HG03565 (cell line): ENCODE data around the gene JAZF1.

ENCODE experiments used
- ATAC-seq: cut with Tn5 transposase; IDR thresholded peaks from one replicate; pipeline ENCODE4 v1.9.1; 2021; ENCODE audit warnings: mild to moderate bottlenecking, moderate library complexity; ENCODE audit not compliant: unreplicated experiment

Gene JAZF1

DNA sequence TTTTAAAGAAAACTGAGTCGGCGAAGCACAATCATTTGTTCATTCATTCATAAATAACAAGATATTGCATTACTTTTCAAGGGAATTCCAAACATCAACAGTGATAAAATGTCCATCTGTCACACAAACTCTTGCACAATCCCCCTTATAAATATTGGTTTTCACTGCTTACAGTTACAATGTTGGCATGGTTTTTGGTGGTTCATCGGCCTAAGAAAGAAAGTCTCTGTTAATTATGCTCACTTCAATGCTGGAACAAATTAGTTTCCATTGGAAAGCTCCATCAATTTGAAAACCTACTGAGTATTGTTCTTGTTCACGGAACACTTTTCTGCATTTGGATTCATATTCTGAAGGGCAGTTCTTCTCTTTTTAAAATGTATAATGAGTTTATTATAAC is 188.5 kb downstream of the JAZF1 start:
- ATAC-seq = no peak

- ATAC-seq = no peak
Measured at GRCh38 chr7:27991006-27991528, 189.5 kb downstream of the JAZF1 start.

DNA sequence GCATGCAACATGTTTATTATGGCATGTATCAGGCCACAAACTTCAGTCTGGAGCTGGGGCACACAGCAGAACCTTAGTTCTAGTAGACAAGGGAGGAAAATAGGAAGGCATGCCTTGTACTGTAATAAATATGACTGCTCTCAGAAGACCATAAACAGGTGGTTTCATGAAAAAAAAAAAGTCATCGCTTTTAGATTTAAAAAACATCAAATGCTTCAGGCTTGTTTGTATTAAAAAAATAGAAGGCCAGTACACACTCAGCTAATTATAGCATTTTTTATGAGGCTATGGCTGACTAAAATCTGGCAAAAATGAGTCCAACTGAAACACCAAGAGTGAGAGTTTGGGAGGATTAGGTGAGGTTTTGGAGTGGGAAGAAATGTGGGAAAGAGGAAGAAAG is 204.1 kb downstream of the JAZF1 start:
- ATAC-seq = no peak

- no peak for ATAC-seq
Measured at GRCh38 chr7:27973625-27974024, 207.0 kb downstream of the JAZF1 start.

DNA sequence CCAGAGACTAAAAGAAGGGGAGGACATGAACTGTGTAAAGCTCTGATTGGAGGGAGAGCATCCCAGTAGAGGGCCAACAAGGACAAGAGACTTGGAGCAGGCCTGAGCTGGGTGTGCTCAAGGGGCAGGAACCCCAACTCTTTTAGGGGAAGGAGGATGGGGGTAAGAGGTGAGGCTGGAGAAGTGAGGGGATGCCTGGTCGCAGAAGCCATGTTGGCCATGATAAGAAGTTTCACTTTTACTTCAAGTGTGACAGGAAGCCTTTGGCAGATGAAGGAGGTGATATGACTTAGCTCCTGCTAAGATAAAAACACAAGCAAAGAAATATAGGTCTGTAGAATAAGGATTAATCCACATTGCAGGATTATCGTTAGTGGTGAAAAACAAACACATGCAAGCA is 208.3 kb downstream of the JAZF1 start:
- no peak for ATAC-seq

DNA sequence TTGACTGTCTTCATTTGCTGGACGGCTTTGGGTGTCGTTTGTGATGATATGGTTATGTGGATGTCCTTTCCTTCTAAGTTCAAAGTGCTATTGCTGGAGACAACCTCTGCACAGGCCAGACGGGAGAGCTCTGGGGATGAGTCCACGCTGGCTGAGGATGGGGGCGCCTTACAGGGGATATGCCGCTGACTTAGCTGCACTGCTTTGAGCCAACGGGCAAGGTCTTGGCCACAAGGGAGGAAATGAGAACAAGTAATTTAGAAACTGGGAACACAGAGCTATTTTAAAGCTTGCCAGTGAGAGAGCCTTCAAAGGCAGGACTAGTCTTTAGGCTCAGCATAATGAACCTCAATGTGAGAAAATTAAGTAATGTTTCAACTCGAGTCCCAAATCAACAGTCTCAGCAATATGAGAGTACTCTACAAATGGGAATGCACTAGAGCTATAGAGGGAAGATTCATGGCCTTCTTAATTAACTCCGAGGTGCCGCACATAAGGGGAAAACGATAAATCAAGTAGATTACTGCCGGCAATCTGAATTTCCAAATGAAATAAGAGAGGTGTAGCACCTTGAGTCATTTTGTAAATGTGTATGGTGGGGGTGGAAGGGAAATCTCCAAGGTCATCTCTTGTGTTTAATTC is 209.3 kb downstream of the JAZF1 start:
- no peak for ATAC-seq

DNA sequence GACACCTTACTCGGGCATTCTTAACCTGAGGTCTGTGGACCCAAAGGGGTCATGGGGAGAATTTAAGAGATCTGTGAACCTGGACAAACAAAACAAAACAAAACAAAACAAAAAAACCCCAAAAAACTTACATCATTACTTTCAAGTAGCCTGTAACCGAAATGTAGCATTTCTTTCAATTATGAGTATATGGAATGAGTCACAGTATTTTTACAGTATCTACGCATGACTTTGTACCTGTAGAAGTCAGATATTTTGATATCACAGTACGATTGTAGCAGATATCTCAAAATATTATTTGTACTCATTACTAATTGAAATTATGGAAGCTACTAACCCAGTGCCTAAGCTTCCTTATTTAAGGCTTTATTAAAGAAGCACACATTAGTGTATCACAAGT is 210.2 kb downstream of the JAZF1 start:
- no peak for ATAC-seq

- ATAC-seq = no peak
Measured at GRCh38 chr7:27969346-27969745, 211.2 kb downstream of the JAZF1 start.

GRCh38 chr7:27967639-27968038 is 213.0 kb downstream of the JAZF1 start:
- ATAC-seq = peak; percentile 37

- ATAC-seq = no peak
Measured at GRCh38 chr7:27966219-27966780, 214.3 kb downstream of the JAZF1 start.

GRCh38 chr7:27965650-27966049 is 214.9 kb downstream of the JAZF1 start:
- ATAC-seq = no peak

GRCh38 chr7:27964820-27965219 is 215.8 kb downstream of the JAZF1 start:
- no peak for ATAC-seq

DNA sequence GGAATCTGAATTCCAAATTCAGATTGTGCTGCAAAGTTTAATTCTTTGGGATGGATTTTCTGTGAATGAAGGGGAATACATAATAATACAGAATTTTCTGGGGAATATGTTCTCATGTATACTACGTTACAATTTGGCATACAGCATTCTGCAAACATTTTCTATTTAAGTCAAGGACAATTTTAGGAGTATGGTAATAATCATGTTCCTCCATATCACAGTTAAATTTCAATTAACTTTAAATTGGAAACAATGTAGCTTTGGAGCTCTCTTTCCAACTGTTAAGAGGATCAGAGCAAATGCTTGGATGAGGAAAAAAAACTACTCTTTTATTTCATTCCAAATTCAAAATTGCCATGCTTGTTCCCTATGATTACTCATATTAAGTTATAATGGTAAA is 217.5 kb downstream of the JAZF1 start:
- ATAC-seq = no peak

- no peak for ATAC-seq
Measured at GRCh38 chr7:27962273-27962672, 218.3 kb downstream of the JAZF1 start.

DNA sequence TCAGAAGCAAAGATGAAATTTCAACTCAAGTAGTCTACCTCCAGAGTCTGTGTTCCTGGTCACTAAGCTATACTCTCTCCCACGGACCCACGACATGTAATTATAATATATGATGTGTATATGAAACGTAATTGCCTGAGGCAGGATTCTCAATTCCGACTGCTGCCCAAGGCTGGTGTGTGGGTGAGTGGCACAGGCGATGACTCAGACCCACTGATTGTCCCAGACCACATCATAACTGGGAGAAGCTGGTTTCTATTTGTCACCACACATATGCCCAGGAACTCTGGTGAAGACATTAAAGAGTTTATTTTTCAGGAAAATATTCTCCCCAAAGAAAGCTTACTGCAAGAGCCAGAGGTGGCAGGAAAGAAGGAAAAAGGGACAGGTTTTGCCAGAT is 219.3 kb downstream of the JAZF1 start:
- no peak for ATAC-seq

DNA sequence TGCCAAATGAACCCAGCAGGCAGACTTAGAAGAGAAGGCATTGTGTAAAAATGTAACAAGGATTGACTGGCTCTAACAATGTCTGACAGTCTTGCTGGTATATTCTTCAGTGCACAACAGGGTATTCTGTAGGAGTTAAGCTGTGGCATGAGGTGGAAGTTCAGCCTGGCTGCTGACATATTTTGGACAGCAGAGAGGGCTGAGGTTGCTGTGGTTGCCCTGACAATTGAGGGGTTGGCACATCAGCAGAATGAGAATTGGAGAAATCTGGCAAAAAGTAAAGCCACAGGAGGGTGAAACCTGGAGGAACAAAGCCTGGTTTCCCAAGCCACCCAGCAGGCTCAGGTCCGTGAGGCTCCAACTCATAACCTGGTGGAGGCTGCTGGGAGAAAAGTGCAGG is 220.2 kb downstream of the JAZF1 start:
- ATAC-seq = no peak

GRCh38 chr7:27958933-27959548 is 221.6 kb downstream of the JAZF1 start:
- no peak for ATAC-seq

DNA sequence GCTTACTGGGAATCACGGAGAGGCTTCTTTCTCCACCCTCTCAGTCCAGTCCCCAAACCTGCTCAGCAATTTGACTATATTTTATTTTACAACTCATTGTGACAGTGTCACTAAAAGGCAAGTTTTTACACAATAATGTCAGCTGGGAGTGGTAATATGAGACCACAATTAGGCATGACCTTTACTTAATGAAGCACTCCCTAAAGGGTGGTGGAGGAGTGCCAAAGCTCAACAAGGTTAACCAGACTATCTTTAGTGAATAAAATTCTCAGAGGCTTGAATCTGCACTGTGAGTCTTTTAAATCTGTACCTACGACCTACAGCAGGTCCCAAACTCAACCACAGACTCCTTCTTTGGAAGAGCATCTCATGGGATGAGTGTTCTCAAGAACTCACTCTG is 225.0 kb downstream of the JAZF1 start:
- no peak for ATAC-seq

DNA sequence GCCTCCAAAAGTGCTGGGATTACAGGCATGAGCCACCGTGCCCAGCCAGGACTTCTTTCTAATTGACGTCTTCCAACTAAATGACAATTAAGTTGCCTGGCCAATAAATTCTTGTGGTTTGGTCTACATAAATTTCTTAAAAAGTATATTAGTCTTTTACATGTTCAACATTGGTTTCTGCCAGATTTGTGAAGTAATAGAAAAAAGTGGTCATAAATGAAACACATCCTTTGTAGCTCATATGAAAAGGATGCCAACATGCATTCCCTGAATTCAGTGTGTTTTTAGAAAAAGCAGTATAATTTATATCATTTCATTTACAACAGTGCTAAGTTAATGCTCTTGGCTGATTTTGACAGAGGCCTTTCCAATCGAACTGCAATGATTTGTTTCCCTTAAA is 225.6 kb downstream of the JAZF1 start:
- no peak for ATAC-seq

DNA sequence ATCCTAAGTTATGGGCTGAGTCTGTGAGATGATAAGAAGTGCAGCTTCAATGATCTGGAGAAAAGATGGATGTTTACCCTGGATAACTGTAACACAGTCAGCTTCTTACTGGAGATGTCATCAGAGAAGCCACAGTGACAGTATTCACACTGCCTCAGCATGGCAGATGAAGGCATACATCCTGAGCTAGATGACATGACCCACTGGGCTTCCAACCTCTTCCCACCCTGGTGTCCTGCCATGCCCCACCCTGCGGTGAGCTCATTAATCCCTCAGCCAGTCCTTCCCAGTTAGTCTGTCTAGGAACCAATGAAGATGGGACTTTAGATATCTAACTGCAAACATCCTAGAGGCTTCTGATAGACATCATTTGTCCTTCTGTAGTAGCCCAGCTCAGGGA is 226.8 kb downstream of the JAZF1 start:
- ATAC-seq = no peak

DNA sequence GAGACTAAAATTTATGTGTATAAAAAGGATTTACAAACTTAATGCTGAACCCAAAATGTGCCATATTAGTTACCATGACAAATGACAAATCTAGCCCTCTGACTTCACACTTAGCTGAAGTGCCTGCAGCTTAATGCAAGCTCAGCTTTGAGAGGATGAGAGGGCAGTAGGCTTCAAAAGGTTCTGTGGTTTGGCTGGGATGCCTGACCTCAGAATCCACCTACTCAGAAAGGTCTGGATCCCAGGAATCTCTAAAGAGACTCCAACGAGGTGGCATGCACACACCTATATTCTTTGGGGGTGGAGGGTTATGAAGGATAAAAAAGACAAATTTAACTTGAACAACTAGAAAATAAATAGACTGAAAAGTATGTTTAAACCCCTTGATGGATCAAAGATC is 227.2 kb downstream of the JAZF1 start:
- no peak for ATAC-seq

- ATAC-seq = no peak
Measured at GRCh38 chr7:27952456-27953285, 227.9 kb downstream of the JAZF1 start.
